Measurements from ENCODE around the gene GTF3A.

DNA sequence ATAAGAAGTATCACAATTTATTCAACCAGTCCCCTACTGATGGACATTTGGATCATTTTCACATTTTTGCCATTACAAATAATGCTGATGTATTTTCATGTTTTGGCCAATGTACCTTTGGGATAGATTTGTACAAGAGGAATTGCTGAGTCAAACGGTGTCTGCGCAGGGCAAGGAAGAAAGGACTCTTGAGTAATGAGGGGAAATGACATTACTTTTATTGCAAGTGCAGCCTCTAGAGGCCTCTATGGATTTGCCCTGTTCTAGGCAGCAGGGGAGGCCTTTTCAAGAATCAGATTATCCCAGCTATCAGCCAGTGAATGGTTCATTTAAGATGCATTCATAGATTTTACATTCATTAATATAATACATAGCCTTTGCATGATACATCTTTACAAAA is 32.9 kb upstream of the GTF3A start:
- TF ChIP-seq, protein P1, sequence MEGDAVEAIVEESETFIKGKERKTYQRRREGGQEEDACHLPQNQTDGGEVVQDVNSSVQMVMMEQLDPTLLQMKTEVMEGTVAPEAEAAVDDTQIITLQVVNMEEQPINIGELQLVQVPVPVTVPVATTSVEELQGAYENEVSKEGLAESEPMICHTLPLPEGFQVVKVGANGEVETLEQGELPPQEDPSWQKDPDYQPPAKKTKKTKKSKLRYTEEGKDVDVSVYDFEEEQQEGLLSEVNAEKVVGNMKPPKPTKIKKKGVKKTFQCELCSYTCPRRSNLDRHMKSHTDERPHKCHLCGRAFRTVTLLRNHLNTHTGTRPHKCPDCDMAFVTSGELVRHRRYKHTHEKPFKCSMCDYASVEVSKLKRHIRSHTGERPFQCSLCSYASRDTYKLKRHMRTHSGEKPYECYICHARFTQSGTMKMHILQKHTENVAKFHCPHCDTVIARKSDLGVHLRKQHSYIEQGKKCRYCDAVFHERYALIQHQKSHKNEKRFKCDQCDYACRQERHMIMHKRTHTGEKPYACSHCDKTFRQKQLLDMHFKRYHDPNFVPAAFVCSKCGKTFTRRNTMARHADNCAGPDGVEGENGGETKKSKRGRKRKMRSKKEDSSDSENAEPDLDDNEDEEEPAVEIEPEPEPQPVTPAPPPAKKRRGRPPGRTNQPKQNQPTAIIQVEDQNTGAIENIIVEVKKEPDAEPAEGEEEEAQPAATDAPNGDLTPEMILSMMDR (conservative IDR thresholded peaks at IDR 0.05; ENCODE audit: low read length): peak; percentile 16; the same call in 1 of the 2 replicates
- no peak for TF ChIP-seq EZH2phosphoT487 (IDR thresholded peaks at IDR 0.05; ENCODE audit: borderline replicate concordance, low read depth, low read length)
